ENCODE data around the gene KSR2.
"Not testable (repeated sequence)": the region's sequence is repeated elsewhere in the genome, so short reads cannot be mapped to it uniquely, and the experiment has no call there.

DNA sequence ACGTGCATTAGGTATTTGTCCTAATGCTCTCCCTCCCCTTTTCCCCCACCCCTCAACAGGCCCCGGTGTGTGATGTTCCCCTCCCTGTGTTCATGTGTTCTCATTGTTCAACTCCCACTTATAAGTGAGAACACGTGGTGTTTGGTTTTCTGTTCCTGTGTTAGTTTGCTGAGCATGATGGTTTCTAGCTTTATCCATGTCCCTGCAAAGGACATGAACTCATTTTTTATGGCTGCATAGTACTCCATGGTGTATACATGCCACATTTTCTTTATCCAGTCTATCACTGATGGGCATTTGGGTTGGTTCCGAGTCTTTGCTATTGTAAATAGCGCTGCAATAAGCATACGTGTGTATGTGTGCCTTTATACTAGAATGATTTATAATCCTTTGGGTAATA is 168.1 kb downstream of the KSR2 start:
- TF ChIP-seq YY1 (IDR thresholded peaks at IDR 0.05; ENCODE audit: insufficient read depth, insufficient read length); ZNF274 (IDR thresholded peaks at IDR 0.05; ENCODE audit: low read depth, low read length); SUZ12 (IDR thresholded peaks at IDR 0.05; ENCODE audit: extremely low read depth, insufficient read depth, insufficient read length): not testable (repeated sequence)
